Measurements from ENCODE around the gene USP13. TPM values are rescaled to one million over a fixed set of nuclear protein-coding genes. Genes with fewer than 3 reads are reported as not detected.

The USP13 gene
- total and polyA plus RNA-seq, 2 of the 13 experiments (the other 11 are each of a cell fraction or from before 2014, with no cell fraction given), result 15.9 to 36.7 TPM

GRCh38 chr3:179652447-179653095 is at the start of gene USP13 (continued):
- TF ChIP-seq TFE3 (CRISPR knock-in tag; IDR thresholded peaks at IDR 0.05) (0 out of 2 replicates have a peak, but pooled peaks have one; percentile 17), ZNF101 (CRISPR knock-in tag; IDR thresholded peaks at IDR 0.05; ENCODE audit: borderline replicate concordance, low read depth) (no peak), CHD2 (IDR thresholded peaks at IDR 0.05; ENCODE audit: low read depth, low read length) (no peak), ZNF83 (CRISPR knock-in tag; IDR thresholded peaks at IDR 0.05; ENCODE audit: borderline replicate concordance) (no peak), STAT5B (CRISPR knock-in tag; IDR thresholded peaks at IDR 0.05) (no peak), ZC3H4 (CRISPR knock-in tag; IDR thresholded peaks at IDR 0.05; ENCODE audit: borderline replicate concordance) (no peak), WIZ (CRISPR knock-in tag; IDR thresholded peaks at IDR 0.05) (no peak), EP300 (IDR thresholded peaks at IDR 0.05; ENCODE audit: low read depth in 2 of 2, low read length in 2 of 2) (no peak), EP300 (CRISPR knock-in tag; IDR thresholded peaks at IDR 0.05; ENCODE audit: borderline replicate concordance) (no peak), CCAR2 (optimal IDR thresholded peaks at IDR 0.05; ENCODE audit: low read depth, low read length) (no peak), TOPORS (CRISPR knock-in tag; IDR thresholded peaks at IDR 0.05) (0 out of 2 replicates have a peak, but pooled peaks have one; percentile 77), ZNF878 (CRISPR knock-in tag; IDR thresholded peaks at IDR 0.05) (peak; percentile 18; the same call in 1 of the 2 replicates), ZSCAN20 (CRISPR knock-in tag; IDR thresholded peaks at IDR 0.05; ENCODE audit: borderline replicate concordance) (0 out of 2 replicates have a peak, but pooled peaks have one; percentile 16), PPARG (CRISPR knock-in tag; conservative IDR thresholded peaks at IDR 0.05) (no peak), NR2F2 (IDR thresholded peaks at IDR 0.05; ENCODE audit: borderline replicate concordance, low read depth) (no peak; the same call in 1 of the 2 replicates), ZNF260 (CRISPR knock-in tag; IDR thresholded peaks at IDR 0.05; ENCODE audit: borderline replicate concordance, low read depth) (no peak), MXD4 (CRISPR knock-in tag; IDR thresholded peaks at IDR 0.05) (no peak), ATF1 (CRISPR knock-in tag; IDR thresholded peaks at IDR 0.05) (no peak), MAX (IDR thresholded peaks at IDR 0.05) (peak; percentile 80), ZEB1 (IDR thresholded peaks at IDR 0.05; ENCODE audit: insufficient replicate concordance, low read depth) (no peak), ATF7-NPFF (CRISPR knock-in tag; IDR thresholded peaks at IDR 0.05; ENCODE audit: low read depth) (peak; percentile 70; the same call in 1 of the 2 replicates), ZNF672 (CRISPR knock-in tag; IDR thresholded peaks at IDR 0.05) (no peak), MAF1 (CRISPR knock-in tag; IDR thresholded peaks at IDR 0.05; ENCODE audit: borderline replicate concordance) (no peak), ARNT (IDR thresholded peaks at IDR 0.05) (no peak), ZSCAN5A (CRISPR knock-in tag; IDR thresholded peaks at IDR 0.05; ENCODE audit: borderline replicate concordance) (0 out of 2 replicates have a peak, but pooled peaks have one; percentile 30), PBX3 (CRISPR knock-in tag; IDR thresholded peaks at IDR 0.05; ENCODE audit: borderline replicate concordance) (no peak), ZFP82 (CRISPR knock-in tag; IDR thresholded peaks at IDR 0.05; ENCODE audit: borderline replicate concordance) (no peak), MEIS2 (CRISPR knock-in tag; IDR thresholded peaks at IDR 0.05) (0 out of 2 replicates have a peak, but pooled peaks have one; percentile 50)

Data from HepG2 (cell line).